Measurements from ENCODE around the gene AK8.

DNA sequence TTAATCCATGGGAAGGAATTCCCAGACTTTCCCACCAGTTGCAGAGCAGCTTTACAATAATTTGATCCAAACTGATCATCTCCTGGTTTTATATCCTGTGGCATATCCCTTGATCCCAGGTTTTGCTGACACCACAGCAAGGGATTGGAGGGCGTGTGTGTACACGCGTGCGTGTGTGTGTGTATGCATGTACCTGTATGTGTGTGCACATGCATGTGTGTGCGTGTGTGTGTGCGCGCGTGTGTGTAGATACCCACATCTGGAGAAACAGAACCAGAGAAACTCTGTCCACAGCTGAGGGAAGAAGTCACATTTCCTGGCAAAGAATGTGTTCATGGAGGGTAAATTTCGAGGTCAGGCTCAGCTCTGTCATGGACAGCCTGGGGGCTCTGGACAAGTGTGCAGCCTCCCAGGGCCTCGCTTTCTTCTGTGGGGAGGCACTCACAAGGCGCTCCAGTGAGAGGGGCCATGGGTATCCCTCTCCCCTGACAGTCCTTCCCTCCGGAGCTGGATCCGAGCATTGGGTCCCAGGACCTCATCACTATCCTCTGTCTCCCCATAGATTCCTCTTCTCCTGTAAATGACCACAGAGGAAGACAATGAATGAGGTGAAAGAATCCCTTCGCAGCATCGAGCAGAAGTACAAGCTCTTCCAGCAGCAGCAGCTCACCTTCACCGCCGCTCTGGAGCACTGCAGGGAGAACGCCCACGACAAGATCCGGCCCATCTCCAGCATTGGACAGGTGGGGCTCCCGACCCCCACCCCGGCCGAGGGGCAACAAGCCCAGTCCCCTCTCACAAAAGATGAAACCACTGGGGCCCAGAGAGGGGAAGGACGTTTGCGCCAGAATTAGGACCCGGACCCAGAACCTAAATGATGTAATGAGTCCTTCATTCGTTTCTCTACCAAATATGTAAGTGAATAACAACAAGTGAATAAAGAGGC is 5.5 kb upstream of the AK8 start:
- TF ChIP-seq, protein P1, sequence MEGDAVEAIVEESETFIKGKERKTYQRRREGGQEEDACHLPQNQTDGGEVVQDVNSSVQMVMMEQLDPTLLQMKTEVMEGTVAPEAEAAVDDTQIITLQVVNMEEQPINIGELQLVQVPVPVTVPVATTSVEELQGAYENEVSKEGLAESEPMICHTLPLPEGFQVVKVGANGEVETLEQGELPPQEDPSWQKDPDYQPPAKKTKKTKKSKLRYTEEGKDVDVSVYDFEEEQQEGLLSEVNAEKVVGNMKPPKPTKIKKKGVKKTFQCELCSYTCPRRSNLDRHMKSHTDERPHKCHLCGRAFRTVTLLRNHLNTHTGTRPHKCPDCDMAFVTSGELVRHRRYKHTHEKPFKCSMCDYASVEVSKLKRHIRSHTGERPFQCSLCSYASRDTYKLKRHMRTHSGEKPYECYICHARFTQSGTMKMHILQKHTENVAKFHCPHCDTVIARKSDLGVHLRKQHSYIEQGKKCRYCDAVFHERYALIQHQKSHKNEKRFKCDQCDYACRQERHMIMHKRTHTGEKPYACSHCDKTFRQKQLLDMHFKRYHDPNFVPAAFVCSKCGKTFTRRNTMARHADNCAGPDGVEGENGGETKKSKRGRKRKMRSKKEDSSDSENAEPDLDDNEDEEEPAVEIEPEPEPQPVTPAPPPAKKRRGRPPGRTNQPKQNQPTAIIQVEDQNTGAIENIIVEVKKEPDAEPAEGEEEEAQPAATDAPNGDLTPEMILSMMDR (conservative IDR thresholded peaks at IDR 0.05; ENCODE audit: low read length) = no peak
- no peak for TF ChIP-seq EZH2phosphoT487 (IDR thresholded peaks at IDR 0.05; ENCODE audit: borderline replicate concordance)

All from Loucy (cell line).